Measurements from ENCODE around the gene MCM5.
A peak's percentile ranks its signal among the peaks of the same experiment; 100 is the strongest.

Gene MCM5

GRCh38 chr22:35403356-35403755 is 3.4 kb downstream of the MCM5 start:
- DNase-seq (ENCODE audit: low spot score), result no peak

- DNase-seq (ENCODE audit: low spot score), result no peak
These were observed 4.2 kb downstream of the MCM5 start for GRCh38 chr22:35404176-35404575.

DNA sequence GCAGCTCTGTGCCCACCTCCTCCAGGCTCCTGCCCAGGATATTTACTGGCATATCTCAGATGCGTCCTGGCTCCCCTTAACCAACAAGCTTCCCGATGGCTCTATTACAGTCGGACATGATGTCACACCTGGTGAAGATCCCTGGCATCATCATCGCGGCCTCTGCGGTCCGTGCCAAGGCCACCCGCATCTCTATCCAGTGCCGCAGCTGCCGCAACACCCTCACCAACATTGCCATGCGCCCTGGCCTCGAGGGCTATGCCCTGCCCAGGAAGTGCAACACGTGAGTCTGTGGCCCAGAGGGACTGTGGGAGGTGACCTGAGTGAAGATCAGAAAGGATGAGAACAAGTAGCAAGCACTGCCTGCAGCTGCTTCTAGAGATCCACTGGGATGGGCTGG is 6.5 kb downstream of the MCM5 start:
- no peak for DNase-seq (ENCODE audit: low spot score)

DNA sequence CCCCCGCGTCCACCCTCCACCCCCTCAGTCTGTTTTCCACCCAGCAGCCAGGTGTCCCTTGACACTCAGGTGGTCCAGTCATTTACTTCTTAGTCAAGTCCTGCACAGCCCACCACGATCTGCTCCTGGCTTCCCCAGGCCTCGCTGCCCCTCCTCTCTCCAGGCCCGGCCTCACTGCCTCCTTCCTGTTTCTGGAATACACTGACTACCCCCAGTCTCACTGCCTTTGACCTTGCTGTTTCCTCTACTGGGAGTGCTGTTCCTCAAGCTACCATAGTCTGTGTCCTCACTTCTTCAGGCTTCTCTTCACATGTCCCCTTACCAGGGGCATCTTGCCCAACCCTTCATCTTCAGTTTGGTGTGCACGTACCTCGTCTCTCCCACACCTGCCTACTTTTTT is 7.4 kb downstream of the MCM5 start:
- no peak for DNase-seq (ENCODE audit: low spot score)

DNA sequence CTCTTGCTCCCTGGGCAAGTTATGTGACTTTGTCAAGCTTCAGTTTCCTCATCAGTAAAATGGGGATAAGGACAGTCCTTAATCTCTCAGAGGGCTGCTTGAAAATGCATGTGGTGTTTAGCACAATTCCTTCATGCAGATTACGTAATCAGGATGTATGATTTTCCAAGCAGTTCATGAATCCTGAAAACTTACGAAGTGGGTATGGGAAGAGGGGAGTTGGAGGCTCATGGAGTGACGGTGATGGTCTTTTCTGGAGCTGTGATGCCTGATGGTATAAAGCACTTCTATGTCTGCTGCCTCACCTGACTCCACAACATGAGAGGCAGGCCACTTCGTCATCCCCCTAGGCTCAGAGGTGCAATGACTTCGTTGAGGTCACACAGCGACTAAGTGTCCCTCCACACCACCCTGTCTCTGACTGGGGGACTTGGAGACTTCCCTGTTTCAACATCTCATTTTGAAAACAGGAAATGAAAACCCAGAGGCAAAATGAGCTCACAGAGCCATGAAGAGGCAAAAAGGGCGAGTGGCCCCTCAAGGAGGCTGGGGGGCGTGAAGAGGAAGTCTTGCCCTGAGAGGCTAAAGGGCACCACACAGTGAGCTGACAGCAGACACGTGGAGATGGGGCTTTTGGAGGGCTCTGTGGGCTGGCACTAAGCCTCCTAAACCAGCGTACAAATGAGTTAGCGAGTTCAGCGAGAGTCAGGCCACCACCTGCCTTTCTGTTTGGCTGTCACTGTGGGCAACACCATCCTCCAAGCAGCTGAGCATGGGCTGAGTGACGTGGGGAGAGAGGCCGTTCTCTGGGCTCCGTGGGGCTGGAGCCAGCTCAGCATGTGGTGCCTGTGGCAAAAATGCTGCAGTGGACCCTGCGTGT is 10.1 kb downstream of the MCM5 start:
- no peak for DNase-seq (ENCODE audit: low spot score)

- no peak for DNase-seq (ENCODE audit: low spot score)
These were observed 10.7 kb downstream of the MCM5 start for GRCh38 chr22:35410663-35411034.

DNA sequence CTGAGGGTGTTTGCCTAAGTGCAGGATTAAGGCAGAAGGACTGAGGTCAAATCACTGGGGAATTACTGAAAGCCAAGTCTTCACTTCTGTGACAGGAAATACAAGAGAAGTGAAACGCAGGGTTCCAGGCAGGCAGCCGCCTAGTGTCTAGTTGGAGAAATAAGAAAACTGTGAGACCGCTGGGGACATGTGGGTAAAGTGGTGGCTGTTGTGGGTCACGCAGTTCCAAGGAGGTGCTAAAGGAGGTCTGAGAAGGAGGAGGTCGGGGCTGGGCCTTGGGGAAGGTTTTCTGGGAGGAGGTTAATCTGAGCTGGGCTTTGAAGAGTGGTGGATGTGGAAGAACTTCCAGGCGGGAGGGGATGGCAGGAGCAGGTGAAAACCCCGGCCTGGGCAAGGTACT is 11.2 kb downstream of the MCM5 start:
- DNase-seq (ENCODE audit: low spot score), result no peak

- no peak for DNase-seq (ENCODE audit: low spot score)
These were observed 13.7 kb downstream of the MCM5 start for GRCh38 chr22:35413624-35414023.

DNA sequence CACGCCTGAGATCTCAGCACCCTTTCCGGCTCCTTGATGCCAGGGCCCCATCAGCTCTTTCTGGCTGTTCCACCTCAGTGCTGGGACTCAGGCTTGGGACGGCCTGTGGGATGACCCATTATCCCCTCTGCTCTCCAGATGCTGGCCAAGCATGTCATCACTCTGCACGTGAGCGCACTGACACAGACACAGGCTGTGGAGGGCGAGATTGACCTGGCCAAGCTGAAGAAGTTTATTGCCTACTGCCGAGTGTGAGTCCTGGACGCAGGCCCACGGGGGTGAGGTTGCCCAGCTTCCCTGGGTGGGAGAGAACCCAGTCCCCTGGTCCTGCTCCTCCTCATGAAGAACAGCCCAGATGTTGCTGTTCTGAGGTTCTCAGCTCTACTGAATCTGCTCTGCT is 17.7 kb downstream of the MCM5 start:
- DNase-seq (ENCODE audit: low spot score), result no peak

GRCh38 chr22:35418088-35418487 is 18.1 kb downstream of the MCM5 start:
- DNase-seq (ENCODE audit: low spot score), result no peak

GRCh38 chr22:35418731-35419130 is 18.8 kb downstream of the MCM5 start:
- DNase-seq (ENCODE audit: low spot score), result no peak

DNA sequence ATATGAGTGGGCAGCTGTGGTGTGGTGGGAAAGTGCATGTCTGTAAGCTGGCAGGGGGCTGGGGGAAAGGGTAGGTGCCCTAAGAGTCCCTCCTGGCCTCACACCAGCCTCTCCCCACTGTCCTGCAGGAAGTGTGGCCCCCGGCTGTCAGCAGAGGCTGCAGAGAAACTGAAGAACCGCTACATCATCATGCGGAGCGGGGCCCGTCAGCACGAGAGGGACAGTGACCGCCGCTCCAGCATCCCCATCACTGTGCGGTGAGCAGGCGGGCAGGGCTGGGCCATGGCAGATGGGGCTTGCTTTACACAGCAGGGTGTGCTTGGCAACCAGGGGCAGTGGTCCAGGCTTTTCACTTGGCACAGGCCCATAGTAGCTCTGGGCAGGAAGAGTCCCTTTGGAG is 19.8 kb downstream of the MCM5 start:
- no peak for DNase-seq (ENCODE audit: low spot score)

- no peak for DNase-seq (ENCODE audit: low spot score)
These were observed 21.2 kb downstream of the MCM5 start for GRCh38 chr22:35421121-35421520.

- no peak for DNase-seq (ENCODE audit: low spot score)
These were observed 22.2 kb downstream of the MCM5 start for GRCh38 chr22:35422145-35422544.

DNA sequence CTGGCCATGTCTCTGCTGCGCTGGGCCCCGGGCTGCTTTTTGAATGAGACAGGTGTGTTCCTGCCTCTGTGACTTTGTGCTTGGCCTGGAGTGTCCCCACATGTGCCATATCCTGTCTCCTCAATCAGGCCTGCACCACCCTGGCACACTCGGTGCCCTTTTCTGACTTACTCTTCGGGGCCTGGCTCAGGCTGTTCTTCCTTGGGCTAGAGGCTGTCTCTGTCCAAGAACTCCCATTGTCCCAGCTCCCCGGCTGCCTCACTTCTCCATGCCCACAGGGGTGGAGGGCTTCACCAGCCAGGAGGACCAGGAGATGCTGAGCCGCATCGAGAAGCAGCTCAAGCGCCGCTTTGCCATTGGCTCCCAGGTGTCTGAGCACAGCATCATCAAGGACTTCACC is 23.0 kb downstream of the MCM5 start:
- DNase-seq (ENCODE audit: low spot score), result no peak

GRCh38 chr22:35424081-35424480 is 24.1 kb downstream of the MCM5 start:
- no peak for DNase-seq (ENCODE audit: low spot score)

GRCh38 chr22:35424761-35425160 is 24.8 kb downstream of the MCM5 start:
- no peak for DNase-seq (ENCODE audit: low spot score)

- DNase-seq (ENCODE audit: low spot score), result no peak
These were observed 25.6 kb downstream of the MCM5 start for GRCh38 chr22:35425546-35425945.

GRCh38 chr22:35425971-35426800 is 26.2 kb downstream of the MCM5 start:
- no peak for DNase-seq (ENCODE audit: low spot score)

GRCh38 chr22:35426801-35427140 is 26.8 kb downstream of the MCM5 start:
- no peak for DNase-seq (ENCODE audit: low spot score)

- DNase-seq (ENCODE audit: low spot score), result peak; percentile 85
These were observed 31.0 kb downstream of the MCM5 start for GRCh38 chr22:35430897-35431322.

DNA sequence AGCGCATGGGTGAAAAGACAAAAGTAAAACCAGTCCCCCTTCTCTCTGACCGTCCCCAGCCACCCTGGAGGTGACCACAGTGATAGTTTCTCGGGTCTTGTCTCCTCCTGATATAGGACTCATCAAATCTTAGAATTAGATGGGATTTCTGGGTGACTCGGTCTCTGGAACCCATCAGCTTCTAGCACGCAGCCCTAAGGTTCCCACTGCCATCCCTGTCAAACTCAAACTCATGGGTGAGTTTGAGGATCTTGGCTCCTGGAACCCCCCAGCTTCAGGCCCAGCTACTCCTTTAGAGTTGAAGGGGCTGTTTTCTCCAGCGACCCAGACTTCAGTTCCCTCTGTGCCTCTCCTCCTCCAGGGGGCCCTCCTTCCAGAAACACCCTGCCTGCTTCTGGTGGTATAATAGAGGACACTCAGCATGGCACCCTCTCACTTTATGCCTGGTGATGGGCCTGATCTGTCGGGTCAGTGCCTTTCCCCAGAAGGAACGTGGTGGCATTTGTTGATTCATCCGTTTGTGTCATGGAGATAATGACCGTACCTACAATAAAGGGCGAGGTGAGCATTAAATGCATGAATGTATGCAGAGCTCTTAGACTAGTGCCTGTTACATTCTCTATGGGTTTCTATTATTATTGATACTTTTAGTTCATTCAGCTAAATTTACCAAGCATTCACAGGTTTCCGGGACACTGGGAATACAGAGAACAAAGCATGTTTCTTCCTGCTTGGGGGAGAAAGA is 31.7 kb downstream of the MCM5 start:
- no peak for DNase-seq (ENCODE audit: low spot score)
